Tibial nerve (tissue), 4 donors: ENCODE measurements around the gene SMC2. TPM values are rescaled to one million over a fixed set of nuclear protein-coding genes. Genes with fewer than 3 reads are reported as not detected.

ENCODE experiments used
- DNase-seq, 2 donors: peaks; one replicate each; pipeline ENCODE4 v3.0.0-alpha.2; 2019; ENCODE audit warnings: low spot score in 2 of 2
- H3K27ac ChIP-seq, 4 donors: fragments of 200-600 bp; sonication (generic) in 3 of 4; one replicate each; pipeline ENCODE4 v1.5.1; 2017 to 2019; ENCODE audit warnings: mild to moderate bottlenecking in 1 of 4
- H3K27me3 ChIP-seq, 2 donors: fragments of 200-600 bp; sonication (generic) in 1 of 2; one replicate each; pipeline versions ENCODE4 v1.5.1 to v1.6.0; 2017 to 2019
- H3K36me3 ChIP-seq, 3 donors: fragments of 200-600 bp; sonication (generic); one replicate each; pipeline ENCODE4 v1.5.1; 2018 to 2019
- H3K4me1 ChIP-seq, 4 donors: fragments of 200-600 bp; sonication (generic) in 3 of 4; one replicate each; pipeline ENCODE4 v1.5.1; 2017 to 2019
- H3K4me3 ChIP-seq, 4 donors: fragments of 200-600 bp; sonication (generic) in 3 of 4; one replicate each; pipeline ENCODE4 v1.5.1; 2017 to 2019; ENCODE audit warnings: mild to moderate bottlenecking in 1 of 4, moderate library complexity in 1 of 4
- H3K9me3 ChIP-seq, 4 donors: fragments of 200-600 bp; sonication (generic) in 3 of 4; one replicate each; pipeline ENCODE4 v1.5.1; 2017 to 2019
- CTCF ChIP-seq, 5 experiments: fragments of 200-600 bp in 3 of 5; fragments of 450-650 bp in 2 of 5; sonication (generic) in 3 of 5; IDR thresholded peaks; one replicate each; pipeline ENCODE4 v1.5.1; 2016 to 2019; ENCODE audit warnings: antibody characterized with exemption in 5 of 5, mild to moderate bottlenecking in 3 of 5, moderate library complexity in 2 of 5
- EP300 ChIP-seq, 2 donors: sonication (generic); formaldehyde crosslinking; IDR thresholded peaks; one replicate each; pipeline ENCODE4 v1.6.1; 2017; ENCODE audit warnings: antibody characterized with exemption in 2 of 2, mild to moderate bottlenecking in 1 of 2
- POLR2A ChIP-seq, 2 donors: fragments of 450-650 bp; IDR thresholded peaks; one replicate each; pipeline ENCODE4 v1.6.1; 2017; ENCODE audit warnings: antibody characterized with exemption in 2 of 2, mild to moderate bottlenecking in 2 of 2, moderate library complexity in 2 of 2
- WGBS, 2 donors: methylation state at CpG; one replicate each; pipeline ENCODE4 v1.1.5; 2018; 5-methylcytosine and 5-hydroxymethylcytosine counted together
- total RNA-seq, 4 donors: library from RNA; depleted of rRNA; stranded (reverse); fragments of >200 nt; gene quantifications; one replicate each; pipeline ENCODE4 v1.1.0, GENCODE V29; 2016

The SMC2 gene
- total RNA-seq, 4 donors from 2014 or later = 4.7 to 13.5 (median 7.3) TPM

- Histone ChIP-seq H3K27ac (no peak overlapping the region), H3K27me3 (no peaks in the 10 kb centered on the region), H3K36me3 (no peaks in the 10 kb centered on the region), H3K9me3 (no peaks in the 10 kb centered on the region), H3K4me3 (no peak overlapping the region), H3K4me1 (no peaks in the 10 kb centered on the region)
- TF ChIP-seq EP300 (IDR thresholded peaks at IDR 0.05) (no peak), POLR2A (IDR thresholded peaks at IDR 0.05) (no peak), CTCF (IDR thresholded peaks at IDR 0.05) (no peak)
- 82 to 87% methylated on average over 1 of the region's 1 CpG for WGBS, 2 donors
- DNase-seq = no peak
Observed at GRCh38 chr9:104173067-104173466, 79.0 kb downstream of the SMC2 start.

- no peak for DNase-seq
- no peak for TF ChIP-seq EP300 (IDR thresholded peaks at IDR 0.05)
- no peak for TF ChIP-seq POLR2A (IDR thresholded peaks at IDR 0.05)
- no peak for TF ChIP-seq CTCF (IDR thresholded peaks at IDR 0.05)
- no peaks in the 10 kb centered on the region for H3K27me3 ChIP-seq
- no peaks in the 10 kb centered on the region for H3K4me1 ChIP-seq
- 70 to 71% methylated on average over 3 of the region's 3 CpGs for WGBS, 2 donors
- no peak overlapping the region for H3K27ac ChIP-seq
- no peaks in the 10 kb centered on the region for H3K36me3 ChIP-seq
- no peaks in the 10 kb centered on the region for H3K9me3 ChIP-seq
- H3K4me3 ChIP-seq = no peak overlapping the region
Observed at GRCh38 chr9:104177003-104177611, 83.0 kb downstream of the SMC2 start.

- no peak for TF ChIP-seq CTCF (IDR thresholded peaks at IDR 0.05)
- no peak for TF ChIP-seq EP300 (IDR thresholded peaks at IDR 0.05)
- H3K36me3 ChIP-seq = no peaks in the 10 kb centered on the region
- no peaks in the 10 kb centered on the region for H3K9me3 ChIP-seq
- DNase-seq = no peak
- no peaks in the 10 kb centered on the region for H3K4me1 ChIP-seq
- no peak overlapping the region for H3K4me3 ChIP-seq
- no peaks in the 10 kb centered on the region for H3K27me3 ChIP-seq
- H3K27ac ChIP-seq = no peak overlapping the region
Observed at GRCh38 chr9:104177676-104178075, 83.6 kb downstream of the SMC2 start.
